Activated CD4-positive, alpha-beta T cell treated with anti-CD3 and anti-CD28 coated beads for 36 hours (primary cell): ENCODE data around the gene LSM3. TPM values are rescaled to one million over a fixed set of nuclear protein-coding genes. Genes with fewer than 3 reads are reported as not detected.

Experiments used
- ATAC-seq: fragments of 200-7000 bp; cut with Tn5 transposase; one replicate; pipeline ENCODE4 v1.10.0; 2021; ENCODE audit warnings: mild to moderate bottlenecking, moderate library complexity
- CTCF ChIA-PET: fragments of 350-600 bp; sonication (Branson Sonifier 250); formaldehyde crosslinking; loops from one replicate; lab custom pipeline; 2021; ENCODE audit warnings: antibody characterized with exemption; lab: Charles Lee
- POLR2A ChIA-PET: fragments of 350-600 bp; sonication (Branson Sonifier 250); formaldehyde crosslinking; loops from one replicate; lab custom pipeline; 2021; ENCODE audit warnings: antibody characterized with exemption, inconsistent platforms; lab: Charles Lee
- DNase-seq: peaks from one replicate; pipeline ENCODE4 v3.0.0-alpha.2; 2020
- H3K27ac Mint-ChIP-seq: one replicate; pipeline ENCODE4 v1.8.0; 2021; ENCODE audit warnings: mixed read lengths
- H3K27me3 Mint-ChIP-seq: one replicate; pipeline ENCODE4 v1.8.0; 2021; ENCODE audit warnings: mixed read lengths
- H3K36me3 Mint-ChIP-seq: one replicate; pipeline ENCODE4 v1.8.0; 2021; ENCODE audit warnings: low read depth, mixed read lengths
- H3K4me1 Mint-ChIP-seq: one replicate; pipeline ENCODE4 v1.8.0; 2021; ENCODE audit warnings: mixed read lengths
- H3K4me3 Mint-ChIP-seq: one replicate; pipeline ENCODE4 v1.8.0; 2021; ENCODE audit warnings: mild to moderate bottlenecking, moderate library complexity, mixed read lengths
- H3K9me3 Mint-ChIP-seq: one replicate; pipeline ENCODE4 v1.8.0; 2021; ENCODE audit warnings: low read depth, mixed read lengths
- intact Hi-C, 2 experiments: fragments of 100-400 bp; cut with DNase I in 1 of 2; cut with micrococcal nuclease in 1 of 2; formaldehyde crosslinking; loops; one replicate each; pipeline versions ENCODE4 v1.14.2 to v1.15.1; 2022 to 2024; cut with DNase I, micrococcal nuclease
- total RNA-seq, 2 experiments: library from RNA; stranded (reverse); gene quantifications; one replicate each; pipeline ENCODE4 v1.2.3, GENCODE V29; 2021

The LSM3 gene
- 10 to 100 TPM; 23.0 to 30.2 TPM for total RNA-seq

GRCh38 chr3:14178247-14179113 is at the start of gene LSM3, which contains the start of gene XPC:
Gene LSM3, plus strand, starts transcription at chr3:14178817. Its CDS starts 44 bp downstream, at chr3:14178861.
Gene XPC, minus strand, starts transcription at chr3:14178601. Its CDS starts 33 bp downstream, at chr3:14178568.
- DNase-seq, result peak; percentile 98
- intact Hi-C loops, result loop anchor here (1.0 to 10.0 kb wide), 15 partner anchors 34 to 1986 kb away; partner anchors contain the start of genes CCDC174 (in 2 of the 2), CHCHD4 (in 2 of the 2), BTD (in 1 of the 2) and HACL1 (in 1 of the 2)
- peaks cover 64% of the 10 kb centered on the region for H3K4me1 Mint-ChIP-seq
- CTCF ChIA-PET, result interaction anchor here (0.6 to 2.8 kb wide), 7 partner anchors 25 to 289 kb away, joined by 3 to 13 read pairs (median 4); partner anchors contain the start of genes CHCHD4 and TMEM43
- H3K27ac Mint-ChIP-seq, result peak within 1 kb of the TSS; percentile 94
- ATAC-seq, result peak; percentile 93
- H3K4me3 Mint-ChIP-seq, result peak within 1 kb of the TSS; percentile 79
- no peaks in the 10 kb centered on the region for H3K9me3 Mint-ChIP-seq
- POLR2A ChIA-PET, result interaction anchor here (0.6 to 3.9 kb wide), 12 partner anchors 8 to 768 kb away, joined by 3 to 34 read pairs (median 4); partner anchors contain the start of genes CCDC174, CHCHD4, SLC6A6 and TMEM43
- H3K36me3 Mint-ChIP-seq, result peaks cover 16% of the 10 kb centered on the region
- no peaks in the 10 kb centered on the region for H3K27me3 Mint-ChIP-seq

- Mint-ChIP-seq H3K36me3 (peaks cover 55% of the 10 kb centered on the region), H3K27ac (no peak overlapping the region), H3K27me3 (no peaks in the 10 kb centered on the region), H3K4me3 (no peak overlapping the region), H3K4me1 (peaks cover 30% of the 10 kb centered on the region), H3K9me3 (peaks cover 3% of the 10 kb centered on the region)
- ChIA-PET CTCF (interaction anchor here (1.7 kb wide), 1 partner anchor 13 kb away, joined by 5 read pairs; no protein-coding TSS in a partner anchor), POLR2A (no interaction called here)
- intact Hi-C loops, result loop anchor here in 1 of 2 experiments (5.0 to 10.0 kb wide), 2 partner anchors 647 to 704 kb away; partner anchors contain the start of genes HDAC11 and NUP210
- DNase-seq, result no peak
- no peak for ATAC-seq
These were observed 49.3 kb upstream of the LSM3 start for GRCh38 chr3:14129296-14129695.

- Mint-ChIP-seq H3K9me3 (peaks cover 3% of the 10 kb centered on the region), H3K4me3 (no peak overlapping the region), H3K4me1 (peaks cover 30% of the 10 kb centered on the region), H3K27ac (no peak overlapping the region), H3K36me3 (peaks cover 57% of the 10 kb centered on the region), H3K27me3 (no peaks in the 10 kb centered on the region)
- intact Hi-C loops, result no loop called here
- ATAC-seq (no peak), DNase-seq (no peak)
- POLR2A ChIA-PET, result no interaction called here
- CTCF ChIA-PET, result no interaction called here
These were observed 48.4 kb upstream of the LSM3 start for GRCh38 chr3:14130230-14130629.

- H3K36me3 Mint-ChIP-seq, result peaks cover 60% of the 10 kb centered on the region
- H3K4me3 Mint-ChIP-seq, result no peak overlapping the region
- ATAC-seq (no peak), DNase-seq (no peak)
- intact Hi-C loops, result no loop called here
- H3K27me3 Mint-ChIP-seq, result no peaks in the 10 kb centered on the region
- peaks cover 30% of the 10 kb centered on the region for H3K4me1 Mint-ChIP-seq
- CTCF ChIA-PET, result no interaction called here
- POLR2A ChIA-PET, result no interaction called here
- H3K27ac Mint-ChIP-seq, result no peak overlapping the region
- peaks cover 3% of the 10 kb centered on the region for H3K9me3 Mint-ChIP-seq
These were observed 47.9 kb upstream of the LSM3 start for GRCh38 chr3:14130707-14131106.

- no peak for DNase-seq
- Mint-ChIP-seq H3K27ac (no peak overlapping the region), H3K36me3 (peaks cover 64% of the 10 kb centered on the region), H3K4me1 (peaks cover 26% of the 10 kb centered on the region), H3K9me3 (peaks cover 3% of the 10 kb centered on the region), H3K4me3 (no peak overlapping the region), H3K27me3 (no peaks in the 10 kb centered on the region)
- CTCF ChIA-PET, result interaction anchor here (0.9 kb wide), 1 partner anchor 14 kb away, joined by 3 read pairs; no protein-coding TSS in a partner anchor
- POLR2A ChIA-PET, result interaction anchor here (0.6 kb wide), 1 partner anchor 116 kb away, joined by 4 read pairs; no protein-coding TSS in a partner anchor
- ATAC-seq, result no peak
- intact Hi-C loops, result no loop called here
These were observed 47.5 kb upstream of the LSM3 start for GRCh38 chr3:14131134-14131533.

- POLR2A ChIA-PET, result no interaction called here
- H3K27ac Mint-ChIP-seq, result no peak overlapping the region
- H3K4me3 Mint-ChIP-seq, result no peak overlapping the region
These were observed 46.5 kb upstream of the LSM3 start for GRCh38 chr3:14132120-14132519.

GRCh38 chr3:14132689-14133088 is 45.9 kb upstream of the LSM3 start:
- no peaks in the 10 kb centered on the region for H3K27me3 Mint-ChIP-seq
- no peak overlapping the region for H3K27ac Mint-ChIP-seq
- H3K36me3 Mint-ChIP-seq, result peaks cover 61% of the 10 kb centered on the region
- intact Hi-C loops, result no loop called here
- ATAC-seq (no peak), DNase-seq (no peak)
- ChIA-PET CTCF (no interaction called here), POLR2A (no interaction called here)
- peaks cover 11% of the 10 kb centered on the region for H3K4me1 Mint-ChIP-seq
- no peak overlapping the region for H3K4me3 Mint-ChIP-seq
- peaks cover 3% of the 10 kb centered on the region for H3K9me3 Mint-ChIP-seq

More at GRCh38 chr3:14132120-14132519, 46.5 kb upstream of the LSM3 start:
- DNase-seq (no peak), ATAC-seq (no peak)
- intact Hi-C loops, result no loop called here
- H3K4me1 Mint-ChIP-seq, result peaks cover 16% of the 10 kb centered on the region
- H3K27me3 Mint-ChIP-seq, result no peaks in the 10 kb centered on the region
- H3K9me3 Mint-ChIP-seq, result peaks cover 3% of the 10 kb centered on the region
- peaks cover 64% of the 10 kb centered on the region for H3K36me3 Mint-ChIP-seq
- CTCF ChIA-PET, result no interaction called here

GRCh38 chr3:14133188-14133800 is 45.3 kb upstream of the LSM3 start:
- no peak for ATAC-seq
- intact Hi-C loops, result no loop called here
- ChIA-PET CTCF (interaction anchor here (1.0 kb wide), 1 partner anchor 251 kb away, joined by 3 read pairs; no protein-coding TSS in a partner anchor), POLR2A (interaction anchor here (0.8 kb wide), 1 partner anchor 9 kb away, joined by 3 read pairs; no protein-coding TSS in a partner anchor)
- H3K27me3 Mint-ChIP-seq, result no peaks in the 10 kb centered on the region
- no peak for DNase-seq
- peaks cover 3% of the 10 kb centered on the region for H3K9me3 Mint-ChIP-seq
- H3K4me3 Mint-ChIP-seq, result no peak overlapping the region
- no peak overlapping the region for H3K27ac Mint-ChIP-seq
- peaks cover 5% of the 10 kb centered on the region for H3K4me1 Mint-ChIP-seq
- H3K36me3 Mint-ChIP-seq, result peaks cover 61% of the 10 kb centered on the region

GRCh38 chr3:14133876-14134275 is 44.7 kb upstream of the LSM3 start:
- Mint-ChIP-seq H3K9me3 (no peaks in the 10 kb centered on the region), H3K4me1 (no peaks in the 10 kb centered on the region), H3K4me3 (no peak overlapping the region), H3K27ac (no peak overlapping the region), H3K36me3 (peaks cover 57% of the 10 kb centered on the region), H3K27me3 (no peaks in the 10 kb centered on the region)
- intact Hi-C loops, result no loop called here
- POLR2A ChIA-PET, result interaction anchor here (0.8 to 0.9 kb wide), 2 partner anchors 9 kb away, joined by 3 read pairs; partner anchors contain the start of genes CHCHD4 and TMEM43
- CTCF ChIA-PET, result interaction anchor here (1.0 kb wide), 1 partner anchor 251 kb away, joined by 3 read pairs; no protein-coding TSS in a partner anchor
- DNase-seq (no peak), ATAC-seq (no peak)

GRCh38 chr3:14134291-14134690 is 44.3 kb upstream of the LSM3 start:
- H3K4me3 Mint-ChIP-seq, result no peak overlapping the region
- ATAC-seq, result no peak

GRCh38 chr3:14135581-14135980 is 43.0 kb upstream of the LSM3 start:
- intact Hi-C loops, result no loop called here
- H3K9me3 Mint-ChIP-seq, result no peaks in the 10 kb centered on the region
- POLR2A ChIA-PET, result no interaction called here
- DNase-seq, result no peak
- peaks cover 50% of the 10 kb centered on the region for H3K36me3 Mint-ChIP-seq
- peaks cover 4% of the 10 kb centered on the region for H3K4me1 Mint-ChIP-seq
- H3K27me3 Mint-ChIP-seq, result no peaks in the 10 kb centered on the region
- H3K27ac Mint-ChIP-seq, result no peak overlapping the region
- CTCF ChIA-PET, result no interaction called here
- no peak overlapping the region for H3K4me3 Mint-ChIP-seq
- no peak for ATAC-seq

More at GRCh38 chr3:14134291-14134690, 44.3 kb upstream of the LSM3 start:
- Mint-ChIP-seq H3K27ac (no peak overlapping the region), H3K36me3 (peaks cover 55% of the 10 kb centered on the region), H3K9me3 (no peaks in the 10 kb centered on the region), H3K4me1 (no peaks in the 10 kb centered on the region), H3K27me3 (no peaks in the 10 kb centered on the region)
- CTCF ChIA-PET, result interaction anchor here (1.0 kb wide), 1 partner anchor 252 kb away, joined by 3 read pairs; no protein-coding TSS in a partner anchor
- POLR2A ChIA-PET, result interaction anchor here (0.8 to 0.9 kb wide), 2 partner anchors 8 to 9 kb away, joined by 3 read pairs; partner anchors contain the start of genes CHCHD4 and TMEM43
- intact Hi-C loops, result no loop called here
- DNase-seq, result no peak
